MM.1S (cell line): ENCODE results near the gene KRTAP17-1.

Source experiments
- DNase-seq: peaks from one replicate; pipeline ENCODE4 v3.0.0-alpha.2; 2015
- H2AFZ ChIP-seq: fragments of 300-600 bp; sonication (generic); 2 replicates; pipeline ENCODE4 v1.6.0; 2016; ENCODE audit warnings: antibody characterized with exemption, low read length
- H3F3A ChIP-seq: fragments of 300-600 bp; sonication (generic); 2 replicates; pipeline ENCODE4 v1.6.1; 2016; ENCODE audit warnings: mild to moderate bottlenecking, antibody characterized with exemption, low read length, moderate library complexity, mixed read lengths; ENCODE audit not compliant: insufficient read depth
- H3K27ac ChIP-seq: fragments of 300-600 bp; sonication (generic); 2 replicates; pipeline ENCODE4 v1.5.1; 2016; ENCODE audit warnings: mild to moderate bottlenecking, low read length
- H3K27me3 ChIP-seq: fragments of 300-600 bp; sonication (generic); replicated peaks from 2 replicates; pipeline ENCODE4 v1.6.0; 2016; ENCODE audit warnings: low read length; ENCODE audit not compliant: insufficient read depth
- H3K36me3 ChIP-seq: fragments of 300-600 bp; sonication (generic); replicated peaks from 2 replicates; pipeline ENCODE4 v1.6.1; 2016; ENCODE audit warnings: mild to moderate bottlenecking, low read length, mixed read lengths; ENCODE audit not compliant: insufficient read depth
- H3K4me1 ChIP-seq: fragments of 300-600 bp; sonication (generic); 2 replicates; pipeline ENCODE4 v1.6.1; 2016; ENCODE audit warnings: low read length, mixed read lengths
- H3K4me2 ChIP-seq: fragments of 300-600 bp; sonication (generic); 2 replicates; pipeline ENCODE4 v1.6.0; 2016; ENCODE audit warnings: low read depth, low read length
- H3K4me3 ChIP-seq: fragments of 300-600 bp; sonication (generic); 2 replicates; pipeline ENCODE4 v1.5.1; 2016; ENCODE audit warnings: low read length, mixed read lengths
- H3K79me2 ChIP-seq: fragments of 300-600 bp; sonication (generic); 2 replicates; pipeline ENCODE4 v1.6.1; 2016; ENCODE audit warnings: mixed run types, low read length, mixed read lengths
- H3K9ac ChIP-seq: fragments of 300-600 bp; sonication (generic); 2 replicates; pipeline ENCODE4 v1.6.1; 2016; ENCODE audit warnings: low read length, mixed read lengths
- H3K9me2 ChIP-seq: fragments of 300-600 bp; sonication (generic); replicated peaks from 2 replicates; pipeline ENCODE4 v1.6.1; 2016; ENCODE audit warnings: mild to moderate bottlenecking, low read length, mixed read lengths; ENCODE audit not compliant: insufficient read depth
- H3K9me3 ChIP-seq: fragments of 300-600 bp; sonication (generic); replicated peaks from 2 replicates; pipeline ENCODE4 v1.6.1; 2016; ENCODE audit warnings: mild to moderate bottlenecking, low read length, mixed read lengths; ENCODE audit not compliant: insufficient read depth
- H4K20me1 ChIP-seq: fragments of 300-600 bp; sonication (generic); 2 replicates; pipeline ENCODE4 v1.6.1; 2016; ENCODE audit warnings: mild to moderate bottlenecking, low read length, moderate library complexity, mixed read lengths; ENCODE audit not compliant: insufficient read depth
- EZH2 ChIP-seq: fragments of 300-600 bp; sonication (generic); optimal IDR thresholded peaks from 2 replicates; pipeline ENCODE3; 2017; ENCODE audit warnings: low read depth, mild to moderate bottlenecking, antibody characterized with exemption, low read length, mixed read lengths
- EZH2phosphoT487 ChIP-seq: fragments of 300-600 bp; sonication (generic); IDR thresholded peaks from 2 replicates; pipeline ENCODE4 v1.6.1; 2018; ENCODE audit warnings: antibody characterized with exemption, low read length
- TF ChIP-seq, protein P1 (sequence below): fragments of 300-600 bp; sonication (generic); IDR thresholded peaks from 2 replicates; pipeline ENCODE4 v1.5.1; 2016; ENCODE audit warnings: antibody characterized with exemption, low read length, mixed read lengths

KRTAP17-1 gene

DNA sequence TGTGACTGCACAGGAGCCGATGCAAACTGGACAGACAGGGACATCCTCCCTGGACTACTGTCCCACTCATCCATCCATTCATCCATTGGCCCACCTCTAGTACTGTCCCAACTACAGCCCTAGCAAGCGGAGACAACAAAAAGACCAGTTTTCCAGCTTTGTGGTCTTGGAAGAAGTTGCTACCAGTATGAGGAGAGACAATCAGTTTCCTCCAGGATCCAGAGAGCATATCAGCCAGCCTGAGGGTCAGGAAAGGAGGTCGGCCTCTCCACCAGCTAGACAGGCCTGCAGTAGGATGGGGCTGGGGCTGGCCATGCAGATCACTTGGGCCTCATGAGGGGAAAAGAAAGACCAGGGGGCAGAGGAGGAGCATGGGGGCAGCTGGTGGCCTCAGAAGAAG lies 18.3 kb upstream of the KRTAP17-1 start:
- H4K20me1 ChIP-seq: no peaks in the 10 kb centered on the region
- no peaks in the 10 kb centered on the region for H3K9me2 ChIP-seq
- no peak overlapping the region for H2AFZ ChIP-seq
- no peaks in the 10 kb centered on the region for H3K36me3 ChIP-seq
- TF ChIP-seq EZH2phosphoT487: no peak
- TF ChIP-seq EZH2: no peak
- TF ChIP-seq, protein P1, sequence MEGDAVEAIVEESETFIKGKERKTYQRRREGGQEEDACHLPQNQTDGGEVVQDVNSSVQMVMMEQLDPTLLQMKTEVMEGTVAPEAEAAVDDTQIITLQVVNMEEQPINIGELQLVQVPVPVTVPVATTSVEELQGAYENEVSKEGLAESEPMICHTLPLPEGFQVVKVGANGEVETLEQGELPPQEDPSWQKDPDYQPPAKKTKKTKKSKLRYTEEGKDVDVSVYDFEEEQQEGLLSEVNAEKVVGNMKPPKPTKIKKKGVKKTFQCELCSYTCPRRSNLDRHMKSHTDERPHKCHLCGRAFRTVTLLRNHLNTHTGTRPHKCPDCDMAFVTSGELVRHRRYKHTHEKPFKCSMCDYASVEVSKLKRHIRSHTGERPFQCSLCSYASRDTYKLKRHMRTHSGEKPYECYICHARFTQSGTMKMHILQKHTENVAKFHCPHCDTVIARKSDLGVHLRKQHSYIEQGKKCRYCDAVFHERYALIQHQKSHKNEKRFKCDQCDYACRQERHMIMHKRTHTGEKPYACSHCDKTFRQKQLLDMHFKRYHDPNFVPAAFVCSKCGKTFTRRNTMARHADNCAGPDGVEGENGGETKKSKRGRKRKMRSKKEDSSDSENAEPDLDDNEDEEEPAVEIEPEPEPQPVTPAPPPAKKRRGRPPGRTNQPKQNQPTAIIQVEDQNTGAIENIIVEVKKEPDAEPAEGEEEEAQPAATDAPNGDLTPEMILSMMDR: no peak
- H3K27me3 ChIP-seq: peaks cover 14% of the 10 kb centered on the region; the same call in 1 of the 2 replicates
- 0 out of 2 replicates have a peak, but pooled peaks cover 2% of the 10 kb centered on the region for H3K4me1 ChIP-seq
- no peak overlapping the region for H3K27ac ChIP-seq
- no peaks in the 10 kb centered on the region for H3F3A ChIP-seq
- no peaks in the 10 kb centered on the region for H3K79me2 ChIP-seq
- H3K4me2 ChIP-seq: no peak overlapping the region
- DNase-seq: no peak
- H3K4me3 ChIP-seq: no peak overlapping the region
- H3K9me3 ChIP-seq: no peaks in the 10 kb centered on the region
- H3K9ac ChIP-seq: no peak overlapping the region

DNA sequence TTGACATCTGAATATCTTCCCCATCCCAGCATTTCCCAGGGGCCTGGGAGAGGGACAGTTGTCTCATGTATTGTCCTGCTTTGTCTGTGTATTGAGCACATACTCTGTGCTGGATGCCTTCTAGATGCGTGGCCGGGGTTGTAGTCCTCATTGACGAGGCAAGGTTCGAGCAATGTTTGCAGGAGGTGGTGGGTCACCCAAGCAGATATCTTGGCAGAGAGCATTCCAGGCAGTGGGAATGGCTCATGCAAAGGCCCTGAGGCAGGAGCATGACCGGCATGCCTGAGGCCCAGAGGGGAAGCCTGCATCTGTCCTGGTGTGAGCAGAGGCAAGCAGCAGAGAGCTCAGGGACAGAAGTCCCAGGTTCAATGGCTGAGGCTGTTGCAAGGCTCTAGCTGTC lies 17.6 kb upstream of the KRTAP17-1 start:
- no peaks in the 10 kb centered on the region for H3K9me3 ChIP-seq
- no peak for DNase-seq
- no peak overlapping the region for H3K9ac ChIP-seq
- H4K20me1 ChIP-seq: no peaks in the 10 kb centered on the region
- no peak overlapping the region for H3K4me2 ChIP-seq
- no peaks in the 10 kb centered on the region for H3K79me2 ChIP-seq
- H3F3A ChIP-seq: no peaks in the 10 kb centered on the region
- TF ChIP-seq, protein P1: no peak
- TF ChIP-seq EZH2phosphoT487 (no peak), EZH2 (no peak)
- no peak overlapping the region for H3K27ac ChIP-seq
- H2AFZ ChIP-seq: no peak overlapping the region
- no peak overlapping the region for H3K4me3 ChIP-seq
- H3K36me3 ChIP-seq: no peaks in the 10 kb centered on the region
- no peaks in the 10 kb centered on the region for H3K4me1 ChIP-seq
- H3K9me2 ChIP-seq: no peaks in the 10 kb centered on the region
- H3K27me3 ChIP-seq: peaks cover 14% of the 10 kb centered on the region; the same call in 1 of the 2 replicates

DNA sequence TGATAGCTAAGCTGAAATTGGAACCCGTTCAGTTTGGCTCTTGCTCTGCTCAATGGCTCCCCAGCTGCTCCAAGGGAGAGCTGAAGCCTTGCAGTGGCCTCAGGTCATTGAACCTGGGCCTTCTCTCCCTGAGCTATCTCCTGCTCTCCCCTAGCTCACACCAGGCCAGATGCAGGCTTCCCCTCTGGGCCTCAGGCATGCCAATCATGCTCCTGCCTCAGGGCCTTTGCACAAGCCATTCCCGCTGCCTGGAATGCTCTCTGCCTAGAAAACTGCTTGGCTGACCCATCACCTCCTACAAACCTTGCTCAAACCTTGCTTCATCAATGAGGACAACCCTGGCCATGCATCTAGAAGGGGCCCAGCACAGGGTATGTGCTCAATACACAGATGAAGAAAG lies 16.7 kb upstream of the KRTAP17-1 start:
- no peak overlapping the region for H3K9ac ChIP-seq

More for the DNA sequence above, 16.7 kb upstream of the KRTAP17-1 start:
- no peaks in the 10 kb centered on the region for H3K9me3 ChIP-seq
- no peak for TF ChIP-seq EZH2
- TF ChIP-seq EZH2phosphoT487: no peak
- TF ChIP-seq, protein P1: no peak
- H3K4me1 ChIP-seq: no peaks in the 10 kb centered on the region
- no peaks in the 10 kb centered on the region for H4K20me1 ChIP-seq
- no peak overlapping the region for H3K4me2 ChIP-seq
- no peaks in the 10 kb centered on the region for H3F3A ChIP-seq
- H3K79me2 ChIP-seq: no peaks in the 10 kb centered on the region
- H3K4me3 ChIP-seq: no peak overlapping the region
- DNase-seq: no peak
- no peaks in the 10 kb centered on the region for H3K36me3 ChIP-seq
- H3K27ac ChIP-seq: no peak overlapping the region
- H3K27me3 ChIP-seq: peaks cover 8% of the 10 kb centered on the region; the same call in 1 of the 2 replicates
- H3K9me2 ChIP-seq: no peaks in the 10 kb centered on the region
- no peak overlapping the region for H2AFZ ChIP-seq
